Ascending aorta (tissue), 2 donors: ENCODE results near the gene PTGES3. TPM values are rescaled to one million over a fixed set of nuclear protein-coding genes. Genes with fewer than 3 reads are reported as not detected.
A peak's percentile ranks its signal among the peaks of the same experiment; 100 is the strongest.

ENCODE experiments used
- DNase-seq, 2 donors: peaks; one replicate each; pipeline ENCODE4 v3.0.0-alpha.2; 2019; ENCODE audit warnings: low spot score in 2 of 2
- H3K27ac ChIP-seq, 2 donors: fragments of 200-600 bp; sonication (generic); one replicate each; pipeline ENCODE4 v1.5.1; 2016 to 2017; ENCODE audit warnings: mild to moderate bottlenecking in 1 of 2
- H3K27me3 ChIP-seq: fragments of 200-600 bp; sonication (generic); one replicate; pipeline ENCODE4 v1.5.1; 2017
- H3K36me3 ChIP-seq, 2 donors: fragments of 200-600 bp; sonication (generic); one replicate each; pipeline ENCODE4 v1.5.1; 2016
- H3K4me1 ChIP-seq, 2 donors: fragments of 200-600 bp; sonication (generic); one replicate each; pipeline ENCODE4 v1.5.1; 2016 to 2017; ENCODE audit warnings: mild to moderate bottlenecking in 1 of 2
- H3K4me3 ChIP-seq, 2 donors: fragments of 200-600 bp; sonication (generic); one replicate each; pipeline ENCODE4 v1.5.1; 2016 to 2017; ENCODE audit warnings: mild to moderate bottlenecking in 1 of 2
- H3K9me3 ChIP-seq, 2 donors: fragments of 200-600 bp; sonication (generic); one replicate each; pipeline ENCODE4 v1.5.1; 2016
- intact Hi-C: fragments of 100-400 bp; cut with DNase I; formaldehyde crosslinking; loops from one replicate; pipeline ENCODE4 v1.15.1; 2023
- total RNA-seq: library from RNA; depleted of rRNA; stranded (reverse); fragments of >200 nt; gene quantifications from one replicate; pipeline ENCODE4 v1.1.0, GENCODE V29; 2016
- TF ChIP-seq, protein P1 (sequence below), 3 experiments: fragments of 200-600 bp in 2 of 3; fragments of 450-650 bp in 1 of 3; sonication (generic) in 2 of 3; IDR thresholded peaks; one replicate each; pipeline ENCODE4 v1.5.1; 2016 to 2019; ENCODE audit warnings: antibody characterized with exemption in 3 of 3, mild to moderate bottlenecking in 1 of 3, moderate library complexity in 1 of 3

PTGES3 gene
- total RNA-seq, 1 donor from 2014 or later: 62.2 TPM

DNA sequence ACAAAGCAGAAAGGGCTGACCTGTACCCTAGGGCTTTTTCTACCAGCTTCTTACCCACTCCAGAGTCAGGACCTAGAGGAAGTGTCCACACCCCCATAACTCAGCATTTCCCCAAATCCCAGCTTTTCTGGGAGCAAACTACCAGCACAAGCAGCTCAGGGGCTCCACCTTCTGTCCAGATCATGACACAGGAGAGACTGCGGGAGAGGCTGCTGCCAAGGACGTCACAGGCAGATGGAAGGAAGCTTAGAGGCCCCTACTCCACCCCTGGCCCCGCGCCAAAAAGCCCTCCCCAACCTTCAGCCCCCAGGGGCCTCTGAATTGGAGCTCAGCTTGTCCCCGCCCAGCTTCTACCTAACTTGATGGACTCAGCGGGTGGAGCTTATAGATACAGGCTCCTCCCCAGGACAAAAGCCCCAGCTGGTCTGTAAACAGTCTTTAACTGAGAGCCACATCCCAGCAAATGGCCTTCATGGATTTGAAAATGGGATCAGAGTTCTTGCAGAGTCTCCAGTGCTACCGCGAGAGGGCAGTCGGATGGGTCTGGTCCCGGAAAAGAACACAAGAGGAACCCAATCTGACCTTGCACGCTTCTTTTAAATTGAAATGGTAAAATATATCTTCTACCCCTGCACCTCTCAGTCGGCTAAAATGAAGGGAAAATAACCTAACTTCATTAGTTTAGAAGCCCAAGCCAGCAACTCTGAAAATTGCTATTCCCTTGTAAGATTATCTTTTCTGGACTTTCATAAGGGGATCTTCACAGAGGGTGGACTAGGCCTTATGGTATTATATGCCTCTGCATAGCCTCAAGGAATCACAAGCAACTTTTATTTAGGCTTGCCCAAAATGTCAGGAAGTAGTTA, 51.2 kb downstream of the PTGES3 start:
- Histone ChIP-seq H3K27me3 (no peaks in the 10 kb centered on the region), H3K4me1 (peaks cover 11 to 30% of the 10 kb centered on the region in 2 donors), H3K4me3 (peak overlapping the region; percentile 78 to 93), H3K9me3 (no peaks in the 10 kb centered on the region), H3K36me3 (peaks cover 38 to 45% of the 10 kb centered on the region in 2 donors), H3K27ac (peak overlapping the region; percentile 82 to 95)
- intact Hi-C loops: loop anchor here (2.0 to 5.0 kb wide), 4 partner anchors 52 to 450 kb away; partner anchors contain the start of genes NAB2, NACA, PTGES3 and RBMS2
- DNase-seq: peak; percentile 99 to 100
- TF ChIP-seq, protein P1, sequence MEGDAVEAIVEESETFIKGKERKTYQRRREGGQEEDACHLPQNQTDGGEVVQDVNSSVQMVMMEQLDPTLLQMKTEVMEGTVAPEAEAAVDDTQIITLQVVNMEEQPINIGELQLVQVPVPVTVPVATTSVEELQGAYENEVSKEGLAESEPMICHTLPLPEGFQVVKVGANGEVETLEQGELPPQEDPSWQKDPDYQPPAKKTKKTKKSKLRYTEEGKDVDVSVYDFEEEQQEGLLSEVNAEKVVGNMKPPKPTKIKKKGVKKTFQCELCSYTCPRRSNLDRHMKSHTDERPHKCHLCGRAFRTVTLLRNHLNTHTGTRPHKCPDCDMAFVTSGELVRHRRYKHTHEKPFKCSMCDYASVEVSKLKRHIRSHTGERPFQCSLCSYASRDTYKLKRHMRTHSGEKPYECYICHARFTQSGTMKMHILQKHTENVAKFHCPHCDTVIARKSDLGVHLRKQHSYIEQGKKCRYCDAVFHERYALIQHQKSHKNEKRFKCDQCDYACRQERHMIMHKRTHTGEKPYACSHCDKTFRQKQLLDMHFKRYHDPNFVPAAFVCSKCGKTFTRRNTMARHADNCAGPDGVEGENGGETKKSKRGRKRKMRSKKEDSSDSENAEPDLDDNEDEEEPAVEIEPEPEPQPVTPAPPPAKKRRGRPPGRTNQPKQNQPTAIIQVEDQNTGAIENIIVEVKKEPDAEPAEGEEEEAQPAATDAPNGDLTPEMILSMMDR (IDR thresholded peaks at IDR 0.05): peak; percentile 30 to 68 (median 53)

DNA sequence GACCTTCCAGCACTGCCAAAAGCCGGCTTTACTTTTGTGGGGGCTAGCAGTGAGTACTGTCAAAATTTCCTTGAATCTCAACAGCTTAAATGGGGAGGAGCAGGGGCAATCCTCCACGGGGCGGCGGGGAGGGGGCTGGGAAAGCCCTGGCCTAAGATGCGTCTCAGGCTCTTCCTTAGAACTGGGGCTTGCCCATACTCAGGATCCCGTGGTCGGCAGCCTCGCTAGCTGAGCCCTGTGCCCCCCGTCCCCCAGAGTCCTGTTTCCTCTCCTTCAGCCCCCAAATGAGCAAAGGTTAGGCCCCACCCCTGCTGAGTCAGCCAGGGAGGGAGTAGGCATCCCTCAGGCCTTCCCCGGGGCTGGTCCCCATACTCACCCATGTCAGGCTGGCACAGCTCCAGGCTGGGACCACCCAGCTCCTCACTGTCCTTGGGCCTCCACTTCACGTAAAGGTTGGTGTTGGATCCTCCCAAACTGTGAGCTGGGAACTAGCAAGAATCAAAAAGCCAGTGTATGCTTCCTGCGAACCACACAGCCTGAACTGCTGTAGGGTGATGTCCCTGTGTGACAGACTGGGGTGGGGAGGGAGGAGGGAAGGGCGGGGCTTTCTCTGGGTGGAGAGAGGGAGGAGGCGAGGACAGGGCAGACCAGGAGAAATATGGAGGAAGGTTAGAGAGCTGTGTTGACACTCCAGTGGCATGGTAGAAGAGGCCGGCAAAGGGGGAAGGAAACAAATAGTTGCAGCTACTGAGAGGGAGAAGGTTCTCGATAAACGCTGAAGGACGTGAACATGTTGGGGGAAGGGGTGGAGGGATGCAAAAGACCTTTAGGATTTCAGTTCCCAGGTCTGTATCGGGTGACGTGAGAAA, 52.0 kb downstream of the PTGES3 start:
- H3K27me3 ChIP-seq: no peaks in the 10 kb centered on the region
- no peaks in the 10 kb centered on the region for H3K9me3 ChIP-seq
- TF ChIP-seq, protein P1 (IDR thresholded peaks at IDR 0.05): no peak
- H3K4me3 ChIP-seq: peak overlapping the region; percentile 78 to 93
- peak; percentile 83 to 93 for DNase-seq
- H3K27ac ChIP-seq: peak overlapping the region; percentile 82 to 95
- peaks cover 32 to 37% of the 10 kb centered on the region in 2 donors for H3K36me3 ChIP-seq
- intact Hi-C loops: loop anchor here (2.0 to 5.0 kb wide), 4 partner anchors 53 to 451 kb away; partner anchors contain the start of genes NAB2, NACA, PTGES3 and RBMS2
- H3K4me1 ChIP-seq: peaks cover 11 to 34% of the 10 kb centered on the region in 2 donors

DNA sequence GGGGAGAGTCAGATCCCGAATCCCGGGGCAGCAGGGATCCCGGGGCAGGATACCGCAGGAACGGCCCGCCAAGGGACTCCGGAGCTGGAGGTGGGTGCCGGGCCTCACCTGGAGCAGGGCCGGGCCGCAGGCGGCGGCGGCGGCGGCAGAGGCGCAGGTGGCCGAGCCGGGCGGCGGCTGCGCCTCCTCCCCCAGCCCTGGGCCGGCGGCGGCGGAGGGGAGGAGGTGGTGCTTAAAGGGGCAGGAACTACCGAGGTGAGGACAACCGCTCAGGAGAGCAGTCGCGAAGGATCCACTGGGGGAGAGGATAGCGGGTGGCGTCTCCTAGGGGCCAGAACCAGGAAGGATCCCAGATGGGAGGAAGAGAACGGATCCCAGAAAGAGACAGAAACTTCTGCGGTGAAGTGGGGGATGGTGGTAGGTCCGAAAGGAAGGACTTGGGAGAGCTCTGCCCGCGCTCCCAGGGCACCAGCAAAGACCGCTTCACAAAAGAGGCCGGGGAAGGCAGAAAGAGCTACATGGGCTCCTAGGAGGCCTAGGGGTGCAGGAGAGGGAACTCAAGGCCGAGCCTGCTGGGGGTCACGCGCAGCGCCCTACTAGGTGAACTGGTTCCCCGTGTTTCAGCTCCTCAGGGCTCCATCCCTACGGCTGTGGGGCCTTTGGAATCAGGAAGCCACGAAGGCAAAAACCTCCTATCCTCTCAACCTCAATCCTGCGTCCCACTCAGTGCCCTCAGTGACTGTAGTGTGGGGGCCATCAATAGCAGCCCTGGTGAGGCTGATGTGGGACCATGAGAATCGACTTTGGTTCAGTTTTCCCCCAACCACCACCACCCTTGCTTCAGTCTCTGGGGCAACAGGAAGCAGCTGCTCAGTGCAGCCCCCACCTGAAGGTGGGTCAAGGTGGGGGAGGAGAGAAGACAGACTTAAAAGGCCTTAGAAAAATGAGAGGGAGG, 53.0 kb downstream of the PTGES3 start:
- peak overlapping the region; percentile 82 to 95 for H3K27ac ChIP-seq
- peaks cover 23 to 27% of the 10 kb centered on the region in 2 donors for H3K36me3 ChIP-seq
- intact Hi-C loops: loop anchor here (5.0 kb wide), 1 partner anchor 452 kb away; the partner anchor contains the start of gene NAB2
- DNase-seq: peak in 1 of 2 donors; percentile 82
- H3K9me3 ChIP-seq: no peaks in the 10 kb centered on the region
- peak overlapping the region; percentile 78 to 93 for H3K4me3 ChIP-seq
- TF ChIP-seq, protein P1 (IDR thresholded peaks at IDR 0.05): peak in 1 of 3 experiments; percentile 37
- H3K4me1 ChIP-seq: peaks cover 18 to 37% of the 10 kb centered on the region in 2 donors
- no peaks in the 10 kb centered on the region for H3K27me3 ChIP-seq

DNA sequence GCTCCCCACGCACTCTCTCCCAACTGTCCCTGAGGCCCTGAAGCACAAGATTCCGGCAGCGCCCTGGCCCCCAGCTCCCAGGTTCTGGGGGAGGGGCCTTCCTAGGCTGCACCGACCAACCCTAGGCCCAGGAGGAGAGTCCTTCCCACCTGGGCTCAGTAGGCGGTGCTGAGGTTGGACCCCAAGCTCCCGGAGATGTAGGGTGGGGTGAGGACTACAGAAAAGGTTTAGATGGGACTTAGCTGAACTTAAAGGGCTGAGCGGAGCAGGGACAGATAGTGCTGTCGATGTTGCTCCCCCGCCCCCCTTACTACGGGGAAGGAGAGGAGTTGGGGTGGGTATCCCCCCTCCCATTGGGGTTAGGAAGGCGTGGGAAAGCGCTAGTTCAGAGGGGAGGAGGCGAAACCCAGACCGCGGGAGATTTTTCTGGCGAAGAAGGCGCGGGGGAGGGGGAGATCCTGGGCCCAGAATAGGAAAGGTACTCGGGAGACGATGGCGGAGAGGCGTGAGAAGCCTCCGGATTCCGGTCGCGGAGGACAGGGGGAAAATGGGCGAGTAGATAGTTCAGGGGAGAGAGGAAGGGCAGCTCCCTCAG, 53.7 kb downstream of the PTGES3 start:
- no peaks in the 10 kb centered on the region for H3K27me3 ChIP-seq
- H3K36me3 ChIP-seq: peaks cover 15 to 20% of the 10 kb centered on the region in 2 donors
- H3K4me1 ChIP-seq: peaks cover 18 to 37% of the 10 kb centered on the region in 2 donors
- intact Hi-C loops: no loop called here
- peak in 1 of 2 donors; percentile 71 for DNase-seq
- peak overlapping the region; percentile 82 to 95 for H3K27ac ChIP-seq
- TF ChIP-seq, protein P1 (IDR thresholded peaks at IDR 0.05): no peak
- H3K4me3 ChIP-seq: peak overlapping the region; percentile 78 to 93
- H3K9me3 ChIP-seq: no peaks in the 10 kb centered on the region
